ENCODE data around the gene SRSF5.

Gene SRSF5

DNA sequence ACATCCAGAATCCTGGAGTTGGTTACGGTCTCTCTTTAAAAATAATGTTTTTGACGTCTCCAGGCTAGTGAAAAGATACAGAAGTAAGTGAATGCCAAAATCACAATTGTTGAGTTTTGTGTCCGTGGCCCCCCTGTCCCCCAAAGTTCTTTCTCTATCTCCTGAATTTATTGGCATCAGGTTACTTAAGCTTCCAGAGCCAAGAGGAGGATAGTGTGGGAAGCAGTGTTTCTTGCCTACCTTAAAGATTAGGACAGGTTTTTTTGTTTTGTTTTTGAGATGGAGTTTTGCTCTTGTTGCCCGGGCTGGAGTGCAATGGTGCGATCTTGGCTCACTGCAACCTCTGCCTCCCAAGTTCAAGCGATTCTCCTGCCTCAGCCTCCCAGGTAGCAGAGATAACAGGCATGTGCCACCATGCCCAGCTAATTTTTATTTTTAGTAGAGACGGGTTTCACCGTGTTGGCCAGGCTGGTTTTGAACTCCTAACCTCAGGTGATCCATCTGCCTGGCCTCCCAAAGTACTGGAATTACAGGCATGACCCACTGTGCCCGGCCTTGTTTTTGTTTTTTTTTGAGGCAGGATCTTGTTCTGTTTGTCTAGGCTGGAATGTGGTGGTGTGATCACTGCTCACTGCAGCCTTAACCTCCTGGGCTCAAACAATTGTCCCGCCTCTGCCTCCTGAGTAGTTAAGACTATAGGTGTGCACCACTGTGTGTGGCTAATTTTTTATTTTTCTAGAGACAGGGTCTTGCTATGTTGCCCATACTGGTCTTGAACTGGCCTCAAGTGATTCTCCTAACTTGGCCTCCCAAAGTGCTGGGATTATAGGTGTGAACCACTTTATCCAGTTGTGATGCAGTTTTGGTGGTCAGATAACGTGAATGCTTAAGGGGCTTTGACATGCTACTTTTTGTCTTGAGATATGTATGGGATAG, 5.4 kb downstream of the SRSF5 start:
- no peak overlapping the region for H3K4me3 Mint-ChIP-seq
- no peaks in the 10 kb centered on the region for H3K9me3 Mint-ChIP-seq
- H3K27ac Mint-ChIP-seq, result no peak overlapping the region
- no peaks in the 10 kb centered on the region for H3K27me3 Mint-ChIP-seq (ENCODE audit: low read depth)
- H3K36me3 Mint-ChIP-seq (ENCODE audit: low read depth), result peaks cover 96% of the 10 kb centered on the region
- TF ChIP-seq, protein P1, sequence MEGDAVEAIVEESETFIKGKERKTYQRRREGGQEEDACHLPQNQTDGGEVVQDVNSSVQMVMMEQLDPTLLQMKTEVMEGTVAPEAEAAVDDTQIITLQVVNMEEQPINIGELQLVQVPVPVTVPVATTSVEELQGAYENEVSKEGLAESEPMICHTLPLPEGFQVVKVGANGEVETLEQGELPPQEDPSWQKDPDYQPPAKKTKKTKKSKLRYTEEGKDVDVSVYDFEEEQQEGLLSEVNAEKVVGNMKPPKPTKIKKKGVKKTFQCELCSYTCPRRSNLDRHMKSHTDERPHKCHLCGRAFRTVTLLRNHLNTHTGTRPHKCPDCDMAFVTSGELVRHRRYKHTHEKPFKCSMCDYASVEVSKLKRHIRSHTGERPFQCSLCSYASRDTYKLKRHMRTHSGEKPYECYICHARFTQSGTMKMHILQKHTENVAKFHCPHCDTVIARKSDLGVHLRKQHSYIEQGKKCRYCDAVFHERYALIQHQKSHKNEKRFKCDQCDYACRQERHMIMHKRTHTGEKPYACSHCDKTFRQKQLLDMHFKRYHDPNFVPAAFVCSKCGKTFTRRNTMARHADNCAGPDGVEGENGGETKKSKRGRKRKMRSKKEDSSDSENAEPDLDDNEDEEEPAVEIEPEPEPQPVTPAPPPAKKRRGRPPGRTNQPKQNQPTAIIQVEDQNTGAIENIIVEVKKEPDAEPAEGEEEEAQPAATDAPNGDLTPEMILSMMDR (IDR thresholded peaks at IDR 0.05; ENCODE audit: unreplicated experiment in 3 of 3), result no peak
- H3K4me1 Mint-ChIP-seq, result peaks cover 35% of the 10 kb centered on the region

DNA sequence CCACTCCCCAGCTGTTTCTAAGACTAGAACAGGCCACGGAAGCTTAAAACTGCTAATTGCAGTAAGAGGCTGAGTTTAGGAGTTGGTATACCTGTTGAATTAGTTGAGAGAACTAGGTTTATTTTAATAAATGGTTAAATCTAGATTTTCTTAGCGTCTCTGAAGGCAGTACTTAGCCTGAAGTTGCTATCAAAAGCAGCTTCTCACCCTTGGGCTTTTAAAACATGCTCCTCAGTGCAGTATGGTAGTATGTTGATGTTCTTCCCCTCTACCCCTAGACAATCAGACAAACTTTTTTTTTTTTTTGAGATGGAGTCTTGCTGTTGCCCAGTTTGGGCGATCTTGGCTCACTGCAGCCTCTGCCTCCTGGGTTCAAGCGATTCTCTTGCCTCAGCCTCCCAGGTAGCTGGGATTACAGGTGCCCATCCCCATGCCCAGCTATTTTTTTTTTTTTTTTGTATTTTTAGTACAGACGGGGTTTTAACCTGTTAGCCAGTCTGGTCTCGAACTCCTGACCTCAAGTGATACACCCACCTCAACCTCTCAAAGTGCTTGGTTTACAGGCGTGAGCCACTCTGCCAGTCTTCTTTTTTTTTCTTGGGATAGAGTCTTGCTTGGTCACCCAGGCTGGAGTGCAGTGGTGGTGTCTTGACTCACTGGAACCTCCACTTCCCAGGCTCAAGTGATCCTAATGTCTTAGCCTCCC, 6.8 kb downstream of the SRSF5 start:
- no peak overlapping the region for H3K4me3 Mint-ChIP-seq
- peaks cover 22% of the 10 kb centered on the region for H3K4me1 Mint-ChIP-seq
- TF ChIP-seq, protein P1 (IDR thresholded peaks at IDR 0.05; ENCODE audit: unreplicated experiment in 3 of 3), result no peak
- H3K27me3 Mint-ChIP-seq (ENCODE audit: low read depth), result no peaks in the 10 kb centered on the region
- H3K27ac Mint-ChIP-seq, result no peak overlapping the region
- no peaks in the 10 kb centered on the region for H3K9me3 Mint-ChIP-seq
- H3K36me3 Mint-ChIP-seq (ENCODE audit: low read depth), result peaks cover 96% of the 10 kb centered on the region

DNA sequence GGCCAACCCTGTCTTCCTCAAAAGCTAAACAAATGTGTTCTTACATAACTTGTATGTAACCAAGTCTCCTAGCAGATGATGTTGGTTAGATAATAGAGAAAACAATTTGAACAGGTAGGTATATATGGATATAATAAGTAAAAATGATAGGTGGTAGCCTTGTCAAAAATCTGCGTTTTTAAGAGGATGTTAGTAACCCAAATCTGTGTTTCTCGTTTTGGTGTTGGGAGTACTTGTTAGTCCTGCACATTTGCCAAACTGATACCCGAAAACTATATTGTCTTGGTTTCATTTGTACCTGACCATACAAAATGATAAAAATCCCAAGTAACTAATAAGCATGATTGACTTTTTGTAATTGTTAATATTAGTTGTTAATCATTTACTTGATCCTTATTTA, 8.1 kb downstream of the SRSF5 start:
- TF ChIP-seq, protein P1 (IDR thresholded peaks at IDR 0.05; ENCODE audit: unreplicated experiment in 3 of 3), result no peak
- no peaks in the 10 kb centered on the region for H3K9me3 Mint-ChIP-seq
- no peak overlapping the region for H3K27ac Mint-ChIP-seq
- peaks cover 88% of the 10 kb centered on the region for H3K36me3 Mint-ChIP-seq (ENCODE audit: low read depth)
- peaks cover 11% of the 10 kb centered on the region for H3K4me1 Mint-ChIP-seq
- no peaks in the 10 kb centered on the region for H3K27me3 Mint-ChIP-seq (ENCODE audit: low read depth)
- no peak overlapping the region for H3K4me3 Mint-ChIP-seq

DNA sequence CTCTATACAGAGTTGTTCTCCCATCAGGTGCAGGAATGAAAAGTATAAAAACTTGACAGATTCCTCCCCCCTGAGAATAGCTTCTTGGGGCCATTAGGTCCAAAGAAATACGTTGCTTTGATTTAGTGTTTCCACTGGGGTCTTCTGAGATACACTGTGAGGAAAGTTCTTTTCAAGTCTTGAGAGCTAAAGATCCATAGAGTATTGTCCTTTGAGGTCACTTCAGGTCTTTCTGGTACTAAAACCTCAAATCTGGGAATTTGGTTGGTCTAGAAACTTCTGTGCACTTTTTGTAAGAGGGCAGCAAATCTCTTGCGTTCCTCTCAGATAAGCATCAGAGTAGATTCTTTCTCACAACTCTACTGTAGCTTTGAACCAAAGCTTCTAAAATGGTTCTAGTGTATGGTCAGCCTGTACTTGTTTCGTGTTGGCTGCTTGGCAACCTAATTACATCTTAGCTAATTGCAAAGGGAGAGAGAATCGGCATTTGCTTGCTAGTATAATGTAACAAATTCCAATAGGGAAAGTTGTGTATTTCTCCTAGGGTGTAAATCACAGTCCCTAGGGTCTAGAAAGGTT, 10.0 kb downstream of the SRSF5 start:
- Mint-ChIP-seq H3K4me3 (no peak overlapping the region), H3K27ac (peak overlapping the region in 1 of 3 experiments; percentile 34), H3K36me3 (ENCODE audit: low read depth) (peaks cover 82% of the 10 kb centered on the region), H3K9me3 (no peaks in the 10 kb centered on the region), H3K4me1 (no peaks in the 10 kb centered on the region), H3K27me3 (ENCODE audit: low read depth) (no peaks in the 10 kb centered on the region)
- TF ChIP-seq, protein P1 (IDR thresholded peaks at IDR 0.05; ENCODE audit: unreplicated experiment in 3 of 3), result no peak

GRCh38 chr14:69779088-69779487, 12.1 kb downstream of the SRSF5 start:
- H3K36me3 Mint-ChIP-seq (ENCODE audit: low read depth), result peaks cover 61% of the 10 kb centered on the region
- no peaks in the 10 kb centered on the region for H3K27me3 Mint-ChIP-seq (ENCODE audit: low read depth)
- no peak overlapping the region for H3K4me3 Mint-ChIP-seq
- H3K9me3 Mint-ChIP-seq, result no peaks in the 10 kb centered on the region
- TF ChIP-seq, protein P1 (IDR thresholded peaks at IDR 0.05; ENCODE audit: unreplicated experiment in 3 of 3), result no peak
- H3K27ac Mint-ChIP-seq, result no peak overlapping the region
- H3K4me1 Mint-ChIP-seq, result no peaks in the 10 kb centered on the region

All from nephron (organoid).